NT2/D1 (cell line): ENCODE measurements around the gene KIF21B.

Source experiments
- SUZ12 ChIP-seq: IDR thresholded peaks from 2 replicates; pipeline ENCODE4 v1.6.1; 2011; ENCODE audit not compliant: insufficient read length, insufficient read depth; ENCODE audit errors: extremely low read depth
- YY1 ChIP-seq: IDR thresholded peaks from 2 replicates; pipeline ENCODE4 v1.6.1; 2011; ENCODE audit not compliant: insufficient read length, insufficient read depth
- ZNF274 ChIP-seq: IDR thresholded peaks from 2 replicates; pipeline ENCODE4 v1.6.1; 2011; ENCODE audit warnings: mild to moderate bottlenecking, low read depth, low read length

GRCh38 chr1:200990114-200990513, 33.4 kb downstream of the KIF21B start:
- TF ChIP-seq ZNF274 = no peak
- no peak for TF ChIP-seq YY1
- TF ChIP-seq SUZ12 = no peak
